SK-N-MC (cell line): ENCODE data around the gene SYPL2.
A peak's percentile ranks its signal among the peaks of the same experiment; 100 is the strongest.

ENCODE experiments used
- DNase-seq: peaks from one replicate; pipeline ENCODE4 v3.0.0-alpha.2; 2011; ENCODE audit warnings: low read depth, low spot score
- H3K27ac ChIP-seq: fragments of 200-600 bp; sonication (generic); 2 replicates; pipeline ENCODE4 v1.5.1; 2016; ENCODE audit warnings: mixed run types
- H3K36me3 ChIP-seq: fragments of 200-600 bp; sonication (generic); 2 replicates; pipeline ENCODE4 v1.6.1; 2017; ENCODE audit warnings: antibody characterized with exemption, low read length, mixed read lengths; ENCODE audit not compliant: insufficient read depth
- H3K4me3 ChIP-seq: fragments of 200-600 bp; sonication (generic); 2 replicates; pipeline ENCODE4 v1.5.1; 2016
- H3K9ac ChIP-seq: fragments of 200-600 bp; sonication (generic); 2 replicates; pipeline ENCODE4 v1.8.0; 2017; ENCODE audit warnings: mixed run types, mixed read lengths; ENCODE audit not compliant: insufficient read length
- H3K9me3 ChIP-seq: fragments of 200-600 bp; sonication (generic); 2 replicates; pipeline ENCODE4 v1.6.1; 2017; ENCODE audit warnings: low read depth, mild to moderate bottlenecking, antibody characterized with exemption, low read length, moderate library complexity, mixed read lengths
- EZH2 ChIP-seq: fragments of 200-600 bp; sonication (generic); IDR thresholded peaks from one replicate; pipeline ENCODE4 v1.6.1; 2017; ENCODE audit warnings: antibody characterized with exemption
- FOXP2 ChIP-seq: optimal IDR thresholded peaks from 2 replicates; pipeline ENCODE3; 2011; ENCODE audit warnings: mild to moderate bottlenecking, moderate library complexity; ENCODE audit not compliant: insufficient read depth; ENCODE audit errors: extremely low read length, control extremely low read depth
- POLR2AphosphoS5 ChIP-seq: IDR thresholded peaks from 2 replicates; pipeline ENCODE4 v1.6.1; 2012; ENCODE audit warnings: mild to moderate bottlenecking, low read depth, low read length, borderline replicate concordance

The SYPL2 gene

GRCh38 chr1:109477821-109478220, 11.5 kb downstream of the SYPL2 start:
- TF ChIP-seq FOXP2 = no peak
- TF ChIP-seq EZH2 = no peak
- no peak for TF ChIP-seq POLR2AphosphoS5
- Histone ChIP-seq H3K4me3 (no peak overlapping the region), H3K9ac (no peak overlapping the region), H3K36me3 (no peaks in the 10 kb centered on the region), H3K9me3 (no peaks in the 10 kb centered on the region), H3K27ac (no peak overlapping the region)
- DNase-seq = no peak

- Histone ChIP-seq H3K36me3 (no peaks in the 10 kb centered on the region), H3K9me3 (no peaks in the 10 kb centered on the region), H3K27ac (no peak overlapping the region), H3K9ac (no peak overlapping the region), H3K4me3 (no peak overlapping the region)
- no peak for DNase-seq
- no peak for TF ChIP-seq POLR2AphosphoS5
- TF ChIP-seq FOXP2 = no peak
- TF ChIP-seq EZH2 = no peak
Measured at GRCh38 chr1:109478806-109479205, 12.5 kb downstream of the SYPL2 start.

GRCh38 chr1:109479311-109479710, 13.0 kb downstream of the SYPL2 start:
- DNase-seq = no peak
- TF ChIP-seq FOXP2 = no peak
- no peak for TF ChIP-seq POLR2AphosphoS5
- no peak for TF ChIP-seq EZH2
- no peaks in the 10 kb centered on the region for H3K36me3 ChIP-seq
- no peaks in the 10 kb centered on the region for H3K9me3 ChIP-seq
- no peak overlapping the region for H3K9ac ChIP-seq
- no peak overlapping the region for H3K4me3 ChIP-seq
- H3K27ac ChIP-seq = no peak overlapping the region

- Histone ChIP-seq H3K9ac (no peak overlapping the region), H3K9me3 (no peaks in the 10 kb centered on the region), H3K36me3 (no peaks in the 10 kb centered on the region), H3K27ac (no peak overlapping the region), H3K4me3 (no peak overlapping the region)
- no peak for DNase-seq
- TF ChIP-seq FOXP2 = no peak
- no peak for TF ChIP-seq EZH2
- no peak for TF ChIP-seq POLR2AphosphoS5
Measured at GRCh38 chr1:109479901-109480300, 13.6 kb downstream of the SYPL2 start.

GRCh38 chr1:109481646-109482045, 15.3 kb downstream of the SYPL2 start:
- Histone ChIP-seq H3K27ac (no peak overlapping the region), H3K4me3 (no peak overlapping the region), H3K36me3 (no peaks in the 10 kb centered on the region), H3K9me3 (no peaks in the 10 kb centered on the region), H3K9ac (no peak overlapping the region)
- no peak for TF ChIP-seq FOXP2
- no peak for TF ChIP-seq EZH2
- TF ChIP-seq POLR2AphosphoS5 = no peak
- no peak for DNase-seq

GRCh38 chr1:109482242-109482641, 15.9 kb downstream of the SYPL2 start:
- Histone ChIP-seq H3K27ac (no peak overlapping the region), H3K9ac (no peak overlapping the region), H3K36me3 (no peaks in the 10 kb centered on the region), H3K9me3 (no peaks in the 10 kb centered on the region), H3K4me3 (no peak overlapping the region)
- DNase-seq = no peak
- TF ChIP-seq POLR2AphosphoS5 = no peak
- TF ChIP-seq EZH2 = no peak
- no peak for TF ChIP-seq FOXP2

GRCh38 chr1:109482791-109483671, 16.7 kb downstream of the SYPL2 start:
- H3K9me3 ChIP-seq = no peaks in the 10 kb centered on the region
- TF ChIP-seq POLR2AphosphoS5 (no peak), EZH2 (no peak), FOXP2 (no peak)
- H3K4me3 ChIP-seq = peak overlapping the region; percentile 75
- no peak for DNase-seq
- H3K36me3 ChIP-seq = peaks cover 5% of the 10 kb centered on the region; the same call in 1 of the 2 replicates
- no peak overlapping the region for H3K27ac ChIP-seq
- peak overlapping the region; percentile 16 for H3K9ac ChIP-seq

GRCh38 chr1:109483672-109484518, 17.5 kb downstream of the SYPL2 start, which contains the start of gene ATXN7L2:
TSS of gene ATXN7L2 (plus strand) at chr1:109483905. CDS start at chr1:109483954, 49 bp downstream.
- TF ChIP-seq POLR2AphosphoS5 (peak; percentile 60), EZH2 (no peak), FOXP2 (peak; percentile 41)

More at GRCh38 chr1:109483672-109484518, 17.5 kb downstream of the SYPL2 start, which contains the start of gene ATXN7L2:
- H3K4me3 ChIP-seq = peak within 1 kb of the TSS; percentile 98
- peaks cover 6% of the 10 kb centered on the region; the same call in 1 of the 2 replicates for H3K36me3 ChIP-seq
- peak within 1 kb of the TSS; percentile 96 for H3K9ac ChIP-seq
- H3K9me3 ChIP-seq = no peaks in the 10 kb centered on the region
- H3K27ac ChIP-seq = peak within 1 kb of the TSS; percentile 93
- peak; percentile 67 for DNase-seq
